Fibroblast of skin of back (primary cell): ENCODE data around the gene HDC.

ENCODE experiments used
- DNase-seq: peaks from one replicate; pipeline ENCODE4 v3.0.0-alpha.2; 2013

Gene HDC

DNA sequence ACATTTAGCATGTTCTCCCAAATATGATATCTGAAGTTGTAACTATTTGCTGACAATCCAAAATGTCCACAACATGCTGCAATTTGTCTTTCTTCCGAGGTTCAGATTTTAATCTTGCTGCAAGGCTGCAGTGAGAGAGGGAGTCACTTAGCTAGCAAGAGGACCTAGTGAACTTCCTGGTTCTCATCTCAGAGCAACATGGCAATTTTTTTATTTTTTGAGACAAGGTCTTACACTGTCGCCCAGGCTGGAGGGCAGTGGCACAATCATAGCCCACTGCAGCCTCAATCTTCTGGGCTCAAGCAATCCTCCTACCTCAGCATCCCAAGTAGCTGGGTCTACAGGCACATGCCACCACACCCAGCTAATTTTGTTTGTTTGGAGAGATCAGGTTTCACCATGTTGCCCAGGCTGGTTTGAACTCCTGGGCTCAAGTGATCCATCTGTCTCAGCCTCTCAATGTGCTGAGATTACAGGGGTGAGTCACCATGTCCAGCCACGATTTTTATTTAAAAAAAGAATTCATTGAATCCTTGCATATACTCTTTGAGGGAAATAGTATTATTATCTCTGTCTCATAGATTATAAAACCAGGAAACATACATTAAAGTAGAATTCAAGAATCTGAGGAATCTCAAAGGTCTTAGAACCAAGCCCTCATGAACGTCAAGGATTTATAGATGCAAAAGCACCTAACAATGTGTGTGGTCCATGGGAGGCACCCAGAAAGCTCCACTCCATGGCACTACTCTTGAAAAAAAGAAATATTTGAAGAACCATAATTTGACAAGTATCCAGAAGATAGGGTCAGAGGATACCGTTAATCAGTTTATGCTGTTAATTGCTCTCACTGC is 9.1 kb downstream of the HDC start:
- peak; percentile 35 for DNase-seq

DNA sequence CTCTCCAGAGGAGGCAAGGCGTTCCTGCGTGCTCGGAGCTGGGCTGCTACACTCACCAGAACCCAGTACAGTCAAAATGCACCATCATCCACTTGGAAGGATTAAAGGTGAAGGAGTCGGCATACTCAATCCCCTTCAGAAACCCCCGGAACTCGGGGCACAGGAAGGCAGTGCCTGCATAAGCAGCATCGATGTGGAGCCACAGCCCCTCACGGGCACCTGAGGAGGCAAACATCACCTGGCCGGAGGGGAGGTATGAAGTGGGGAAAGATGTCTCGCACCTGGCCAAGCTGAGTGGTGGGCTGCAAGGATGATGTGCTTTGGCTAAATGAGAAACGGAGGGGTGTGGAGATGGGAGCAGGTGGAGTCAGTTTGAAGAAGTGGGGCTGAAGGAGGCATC is 13.0 kb downstream of the HDC start:
- no peak for DNase-seq

GRCh38 chr15:50251638-50252182 is 13.8 kb downstream of the HDC start:
- no peak for DNase-seq

GRCh38 chr15:50250760-50251394 is 14.6 kb downstream of the HDC start:
- no peak for DNase-seq

GRCh38 chr15:50249704-50250103 is 15.8 kb downstream of the HDC start:
- DNase-seq = no peak

- peak; percentile 12 for DNase-seq
Observed at GRCh38 chr15:50248994-50249582, 16.4 kb downstream of the HDC start.

DNA sequence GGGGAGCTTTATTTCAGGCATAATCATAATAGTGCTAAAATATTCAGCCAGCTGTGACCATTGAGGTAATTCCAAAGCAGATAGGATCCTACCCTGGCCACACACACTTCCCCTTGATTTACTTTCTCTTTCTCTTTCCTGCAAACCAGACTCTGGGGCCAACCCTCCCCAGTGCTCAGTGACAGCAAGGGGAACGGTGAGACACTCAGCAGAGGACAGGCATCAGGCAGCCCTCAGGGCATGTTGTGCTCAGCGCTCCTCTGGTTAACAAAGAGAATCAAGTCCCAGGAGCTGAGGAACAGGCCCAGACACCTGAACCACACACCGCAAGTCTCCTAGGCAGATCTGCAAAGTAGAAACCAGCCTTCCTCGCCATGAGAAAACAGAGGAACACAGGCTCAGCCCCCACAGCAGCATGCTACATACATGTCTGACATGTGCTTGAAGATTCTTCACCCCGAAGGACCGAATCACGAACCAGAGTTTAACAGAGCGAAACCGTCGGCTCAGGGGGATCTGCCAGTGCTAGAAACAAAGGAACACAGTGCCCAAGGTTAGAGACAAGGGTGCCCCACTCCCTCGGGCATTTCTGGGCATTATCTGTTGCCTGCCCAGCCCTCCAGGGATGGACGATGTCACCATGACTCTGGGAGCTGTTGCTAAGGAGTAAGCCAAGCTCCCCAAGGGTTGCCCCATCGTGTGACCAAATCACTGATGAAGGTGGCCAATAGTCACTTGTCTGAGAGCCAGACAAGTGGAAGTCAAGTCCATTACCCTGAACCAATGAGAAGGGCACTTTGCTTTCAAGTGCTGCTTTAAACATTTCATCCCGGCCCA is 17.5 kb downstream of the HDC start:
- no peak for DNase-seq

DNA sequence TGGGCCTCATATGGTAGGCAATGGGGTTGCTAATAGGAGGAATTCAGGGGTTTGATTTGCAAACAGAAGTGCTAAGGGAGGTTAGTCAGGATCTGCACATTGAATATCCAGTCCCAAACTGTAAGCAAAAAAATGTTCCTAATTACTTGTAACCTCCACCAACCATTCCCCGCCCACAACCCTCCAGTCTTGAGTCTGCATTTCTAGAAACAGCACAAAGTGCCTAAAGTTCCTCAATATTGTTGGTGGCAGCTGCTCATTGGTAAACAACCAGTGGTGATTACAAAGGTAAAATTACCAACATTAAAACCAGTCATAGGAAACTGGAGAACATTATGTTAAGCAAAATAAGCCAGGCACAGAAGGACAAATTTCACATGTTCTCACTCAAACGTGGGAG is 18.9 kb downstream of the HDC start:
- no peak for DNase-seq

DNA sequence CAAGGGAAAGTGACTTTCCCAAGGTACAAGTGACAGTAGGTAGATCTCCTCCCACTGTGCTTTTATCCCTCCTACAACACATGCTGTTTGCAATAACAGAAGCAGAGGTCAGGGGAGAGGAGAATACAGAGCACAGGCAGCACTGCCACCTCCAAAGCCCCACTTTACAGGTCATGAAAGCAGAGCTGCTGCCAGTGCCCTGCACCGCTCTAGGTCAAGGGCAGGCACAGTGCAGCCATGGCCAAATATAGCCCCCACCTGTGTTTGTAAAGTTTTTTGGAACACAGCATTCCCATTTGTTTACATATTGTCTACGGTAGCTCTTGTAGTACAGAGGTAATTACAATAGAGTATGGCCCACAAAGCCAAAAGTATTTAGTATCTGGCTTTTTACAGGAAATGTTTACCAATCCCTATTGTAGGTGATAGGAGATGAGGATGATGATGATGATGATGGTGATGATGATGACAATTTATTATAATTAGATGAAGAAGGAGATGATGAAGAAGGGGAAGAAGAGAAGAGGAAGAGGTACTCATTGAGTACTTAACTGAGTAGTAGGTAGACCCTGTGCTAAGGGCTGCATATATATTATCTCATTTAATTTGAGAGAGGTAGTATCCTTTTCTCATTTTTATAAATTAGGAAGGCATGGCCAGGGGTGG is 20.4 kb downstream of the HDC start:
- DNase-seq = no peak

- no peak for DNase-seq
Observed at GRCh38 chr15:50244153-50244552, 21.4 kb downstream of the HDC start.

DNA sequence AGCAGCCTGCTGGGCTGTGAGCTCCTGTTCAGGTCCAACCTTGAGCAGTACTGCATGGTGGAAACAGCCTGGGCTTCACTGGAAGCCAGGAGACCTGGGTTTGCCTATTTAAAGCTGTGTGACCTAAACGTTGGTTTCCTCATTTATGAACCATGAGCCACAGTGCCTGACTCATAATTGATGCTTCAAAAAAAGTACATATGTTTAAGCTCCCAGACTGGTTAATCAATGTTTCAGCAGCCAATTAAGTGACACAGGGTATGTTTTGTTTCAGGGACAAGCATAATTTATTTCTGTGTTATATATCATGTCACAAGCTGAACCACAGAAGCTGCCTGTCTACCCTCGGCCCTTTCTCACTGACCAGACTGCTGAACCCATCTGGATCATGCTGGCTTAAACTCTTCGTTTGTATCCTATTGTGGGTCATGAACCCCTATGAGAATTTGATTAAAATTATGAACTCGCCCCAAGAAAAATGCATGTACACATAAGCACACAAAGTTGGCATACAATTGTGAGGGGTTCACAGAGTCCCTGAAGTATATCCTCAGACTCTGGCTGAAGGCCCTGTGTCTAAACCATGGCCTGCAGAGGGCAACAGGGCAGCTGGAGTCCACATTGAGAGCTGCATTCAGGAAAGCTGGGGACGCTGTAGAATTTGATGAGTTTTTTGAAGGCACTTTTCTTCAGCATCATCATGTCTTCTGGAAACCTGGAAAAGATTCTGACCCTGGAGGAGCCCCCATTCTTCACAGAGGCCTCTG is 23.7 kb downstream of the HDC start:
- DNase-seq = peak; percentile 31

- no peak for DNase-seq
Observed at GRCh38 chr15:50238255-50238654, 27.3 kb downstream of the HDC start.

- DNase-seq = no peak
Observed at GRCh38 chr15:50236433-50236832, 29.1 kb downstream of the HDC start.

DNA sequence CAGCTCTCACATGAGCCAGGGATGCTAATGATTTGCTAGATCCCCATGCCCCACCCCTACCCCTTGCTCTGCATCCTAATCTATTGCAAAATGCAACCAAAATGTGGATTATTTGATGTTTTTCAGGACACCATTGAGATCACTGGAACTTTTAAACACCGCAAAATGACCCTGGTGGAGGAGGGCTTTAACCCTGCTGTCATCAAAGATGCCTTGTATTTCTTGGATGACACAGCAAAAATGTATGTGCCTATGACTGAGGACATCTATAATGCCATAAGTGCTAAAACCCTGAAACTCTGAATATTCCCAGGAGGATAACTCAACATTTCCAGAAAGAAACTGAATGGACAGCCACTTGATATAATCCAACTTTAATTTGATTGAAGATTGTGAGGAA is 29.7 kb downstream of the HDC start:
- peak; percentile 29 for DNase-seq

DNA sequence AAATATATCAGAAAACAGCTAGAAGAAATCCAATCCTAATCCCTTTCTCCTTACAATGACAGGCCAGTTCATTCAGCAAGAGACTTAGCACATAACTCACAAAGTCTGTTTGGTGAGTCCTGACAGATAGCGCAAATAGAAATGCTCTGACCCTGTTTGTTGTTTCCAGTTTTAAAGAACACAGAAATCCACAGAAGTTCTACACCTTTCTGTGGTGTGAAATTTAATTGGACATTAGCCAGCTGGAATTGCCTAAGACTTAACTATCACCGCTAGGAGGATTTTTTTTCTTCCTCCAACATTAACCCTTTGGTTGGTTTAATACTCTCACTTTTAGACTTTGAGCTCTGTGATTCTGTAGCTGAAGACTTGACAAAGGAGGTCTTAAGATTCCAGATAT is 30.8 kb downstream of the HDC start:
- DNase-seq = no peak

GRCh38 chr15:50233192-50233736 is 32.3 kb downstream of the HDC start:
- DNase-seq = no peak

- no peak for DNase-seq
Observed at GRCh38 chr15:50232791-50233190, 32.7 kb downstream of the HDC start.

- no peak for DNase-seq
Observed at GRCh38 chr15:50231761-50232160, 33.8 kb downstream of the HDC start.

DNA sequence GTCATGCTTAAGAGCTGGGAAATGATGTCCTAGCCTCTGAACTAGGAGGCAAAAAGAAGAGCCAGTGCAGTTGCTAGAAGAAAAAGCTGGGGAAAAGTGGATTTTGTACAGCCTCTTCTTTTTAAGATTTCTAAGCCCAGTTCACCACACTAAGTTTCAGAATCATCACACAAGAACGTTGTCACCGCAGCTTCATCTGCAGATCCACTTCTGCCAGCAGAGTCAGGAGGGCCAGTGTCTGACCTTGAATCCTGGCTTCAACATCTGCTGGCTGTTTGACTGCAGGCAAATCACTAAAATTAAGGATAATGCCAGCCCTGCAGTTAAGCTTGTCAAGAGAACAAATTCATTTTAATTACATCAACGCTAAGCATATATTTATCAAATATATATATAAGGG is 36.2 kb downstream of the HDC start:
- DNase-seq = no peak

DNA sequence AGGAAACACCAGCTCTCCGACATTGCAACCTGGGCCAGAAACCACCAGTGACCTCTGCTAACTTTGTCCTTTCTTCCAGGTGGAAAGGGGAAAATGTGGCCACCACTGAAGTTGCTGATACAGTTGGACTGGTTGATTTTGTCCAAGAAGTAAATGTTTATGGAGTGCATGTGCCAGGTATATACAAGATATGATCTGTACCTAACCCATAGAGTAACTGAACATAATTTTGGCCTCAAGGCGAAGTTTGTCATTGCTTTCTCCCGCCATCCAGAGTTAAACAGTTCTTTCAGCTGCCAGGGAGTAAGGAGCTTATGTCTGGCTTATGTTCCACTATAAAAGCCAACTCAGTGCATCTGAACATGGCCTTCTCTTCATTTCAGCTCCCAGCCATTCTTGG is 36.7 kb downstream of the HDC start:
- no peak for DNase-seq

- DNase-seq = peak; percentile 59
Observed at GRCh38 chr15:50227076-50227475, 38.5 kb downstream of the HDC start.
